Mammary epithelial cell (primary cell): ENCODE results near the gene CYP27C1.

Experiments used
- CTCF ChIP-seq, 2 donors: IDR thresholded peaks in 1 of 2; conservative IDR thresholded peaks in 1 of 2; 2 replicates each; pipeline ENCODE4 v1.5.1; 2011 to 2012; ENCODE audit warnings: inconsistent platforms in 2 of 2, low read length in 2 of 2, mild to moderate bottlenecking in 2 of 2, control low read depth in 1 of 2, low read depth in 1 of 2; ENCODE audit not compliant: insufficient read depth in 1 of 2; ENCODE audit errors: extremely low read depth in 1 of 2
- EZH2 ChIP-seq: IDR thresholded peaks from 2 replicates; pipeline ENCODE4 v1.6.1; 2012; ENCODE audit warnings: low read length, inconsistent platforms, borderline replicate concordance

GRCh38 chr2:127255721-127256120 lies 35.6 kb upstream of the CYP27C1 start:
- TF ChIP-seq CTCF (conservative IDR thresholded peaks at IDR 0.05 in 1 of 2, IDR thresholded peaks at IDR 0.05 in 1 of 2; ENCODE audit: extremely low read depth in 1 of 2, insufficient read depth in 1 of 2, low read depth in 1 of 2, low read length in 2 of 2) (no peak), EZH2 (no peak)
